Astrocyte of the cerebellum (primary cell): ENCODE measurements around the gene SCYL3.

Experiments
- DNase-seq: peaks from one replicate; pipeline ENCODE4 v3.0.0-alpha.2; 2011; ENCODE audit warnings: low read depth
- H3K4me3 ChIP-seq: 2 replicates; pipeline ENCODE4 v1.5.1; 2011; ENCODE audit warnings: mild to moderate bottlenecking, low read depth, low read length, moderate library complexity
- CTCF ChIP-seq: IDR thresholded peaks from 2 replicates; pipeline ENCODE4 v1.5.1; 2012; ENCODE audit warnings: low read length, low read depth, moderate library complexity, mild to moderate bottlenecking; ENCODE audit errors: missing control alignments
- in situ Hi-C: cut with HindIII; loops from 2 replicates; pipeline ENCODE4 v1.10.0; 2017; ENCODE audit warnings: low sequenced_read_pairs

Gene SCYL3

GRCh38 chr1:169900571-169900970 is 6.9 kb upstream of the SCYL3 start:
- in situ Hi-C loops, result no loop called here
- no peak for DNase-seq
- H3K4me3 ChIP-seq, result no peak overlapping the region
- no peak for TF ChIP-seq CTCF

DNA sequence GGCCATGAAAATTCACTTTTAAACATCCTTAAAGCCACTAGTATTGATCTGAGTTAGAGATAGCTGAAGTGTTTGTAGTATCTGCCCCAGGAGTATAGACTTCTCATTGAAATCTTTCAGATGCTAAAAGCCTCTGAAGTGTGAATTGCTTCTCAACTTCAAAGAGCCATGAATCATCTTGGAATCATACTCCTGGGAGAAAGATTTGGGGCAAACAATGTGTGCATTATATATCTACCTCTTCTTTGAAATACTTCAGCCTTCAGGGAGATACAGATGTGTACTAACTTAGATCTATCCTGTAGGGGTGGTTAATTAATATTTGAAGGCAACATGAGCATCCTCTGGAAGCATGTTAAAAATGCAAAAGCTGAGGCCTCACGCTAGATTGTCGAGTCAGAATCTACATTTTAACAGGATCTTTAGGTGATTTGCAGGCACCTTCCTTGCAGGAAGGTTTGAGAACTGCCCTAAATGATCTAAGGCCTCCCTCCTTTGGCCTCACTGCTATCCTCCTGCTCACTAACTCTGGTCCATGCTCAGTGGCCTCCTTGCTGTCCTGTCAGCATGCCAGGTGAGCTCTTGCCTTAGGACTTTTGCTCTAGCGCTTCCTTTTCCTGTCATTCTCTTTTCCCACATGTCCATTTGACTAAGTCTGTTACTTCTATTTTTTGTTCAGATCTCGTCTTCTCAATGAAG is 6.0 kb upstream of the SCYL3 start:
- in situ Hi-C loops, result no loop called here
- H3K4me3 ChIP-seq, result no peak overlapping the region
- no peak for TF ChIP-seq CTCF
- DNase-seq, result no peak

DNA sequence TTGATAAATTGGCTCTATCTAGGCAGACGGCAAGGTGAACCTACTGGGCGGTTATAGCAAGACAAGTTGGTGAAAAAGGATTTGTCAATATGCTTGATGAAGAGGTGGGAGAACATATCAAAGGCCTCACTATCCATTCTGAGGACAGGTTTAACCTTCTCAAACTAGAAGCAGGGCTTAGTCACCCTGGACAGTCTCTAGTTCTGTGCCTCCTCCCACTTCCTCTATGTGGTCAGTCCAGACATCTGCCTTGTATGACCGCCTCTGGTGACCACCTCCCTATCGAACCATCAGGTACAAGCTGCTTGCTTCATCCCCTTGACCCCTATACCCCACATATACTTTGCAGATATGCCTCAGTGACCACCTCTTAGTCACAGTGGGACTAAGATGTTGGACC is 2.3 kb upstream of the SCYL3 start:
- H3K4me3 ChIP-seq, result no peak overlapping the region
- TF ChIP-seq CTCF, result no peak
- no peak for DNase-seq
- in situ Hi-C loops, result no loop called here

GRCh38 chr1:169894424-169895145 is 889 bp upstream of the SCYL3 start:
- DNase-seq, result no peak
- peak overlapping the region; percentile 90 for H3K4me3 ChIP-seq
- in situ Hi-C loops, result no loop called here
- TF ChIP-seq CTCF, result no peak

DNA sequence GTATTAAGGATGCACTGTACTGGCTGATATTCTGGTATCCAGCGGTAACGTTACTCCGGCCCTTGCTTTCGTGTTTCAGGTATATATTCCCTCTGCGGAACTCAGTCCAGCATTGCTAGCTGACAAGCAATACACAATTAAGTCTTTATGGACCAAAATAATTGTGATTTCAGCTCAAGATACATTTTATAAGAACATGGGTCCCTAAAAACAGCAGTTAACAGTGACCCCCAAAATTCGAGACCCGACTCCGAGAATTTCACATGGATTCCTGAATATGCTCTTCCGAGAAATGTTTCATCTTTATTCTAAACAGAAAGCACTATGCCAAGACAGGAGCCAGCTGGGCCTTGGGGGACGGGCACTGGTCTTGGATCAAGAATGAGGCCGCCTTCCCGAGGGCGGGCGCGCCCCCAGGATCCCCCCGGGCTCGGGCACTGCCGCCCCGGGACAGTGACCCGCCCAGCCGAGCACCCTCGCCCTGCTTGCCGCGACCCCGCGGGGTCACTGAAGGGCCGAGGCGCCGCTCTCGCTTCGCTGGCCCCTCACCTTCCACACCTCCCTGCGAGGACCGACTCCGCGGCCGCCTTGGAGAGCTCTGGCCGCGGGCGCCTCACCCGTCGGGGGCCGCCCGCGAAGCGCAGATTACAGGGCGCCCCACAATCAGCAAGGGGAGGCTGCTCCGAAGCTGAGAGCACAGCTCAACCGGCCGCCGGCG is 610 bp downstream of the SCYL3 start:
- in situ Hi-C loops, result no loop called here
- H3K4me3 ChIP-seq, result peak overlapping the region; percentile 90
- no peak for TF ChIP-seq CTCF
- no peak for DNase-seq

DNA sequence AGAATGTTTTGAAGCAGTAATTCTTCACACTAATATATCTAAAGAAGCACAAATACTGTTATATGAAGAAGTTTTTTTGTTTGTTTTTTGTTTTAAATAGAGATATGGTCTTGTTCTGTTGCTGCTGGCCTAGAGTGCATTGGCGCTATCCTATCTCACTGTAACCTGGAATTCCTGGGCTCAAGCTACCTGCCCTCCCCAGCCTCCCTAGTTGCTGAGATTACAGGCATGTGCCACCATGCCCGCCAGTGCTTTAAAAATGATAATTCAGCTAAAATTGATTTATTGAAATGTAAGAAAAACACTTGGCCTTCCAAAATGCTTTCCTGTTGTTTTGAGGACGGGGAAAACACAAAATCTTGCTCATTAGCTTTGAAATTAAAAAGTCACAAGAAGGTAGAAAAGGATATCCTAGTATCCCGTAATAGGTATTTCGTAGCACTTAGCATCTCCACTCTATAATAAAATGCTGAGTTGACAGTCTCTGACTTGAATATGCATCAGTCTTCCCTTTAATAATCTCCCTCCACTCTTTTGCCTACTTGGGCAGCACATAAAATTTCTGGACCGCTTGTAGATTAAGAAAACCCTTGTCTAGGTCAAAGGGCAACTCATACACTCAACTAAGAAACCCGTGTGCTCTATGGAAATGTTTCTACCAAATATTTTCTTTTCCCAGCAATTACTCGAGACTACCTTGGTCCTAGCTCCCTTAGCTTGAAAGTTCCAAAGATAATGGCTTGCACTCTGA is 1.3 kb downstream of the SCYL3 start:
- in situ Hi-C loops, result no loop called here
- DNase-seq, result no peak
- H3K4me3 ChIP-seq, result peak overlapping the region; percentile 90
- no peak for TF ChIP-seq CTCF
